ENCODE measurements around the gene NABP2. TPM values are rescaled to one million over a fixed set of nuclear protein-coding genes. Genes with fewer than 3 reads are reported as not detected.
"Not testable (repeated sequence)": the region's sequence is repeated elsewhere in the genome, so short reads cannot be mapped to it uniquely, and the experiment has no call there.

Gene NABP2
- total and polyA plus RNA-seq, 2 experiments from 2014 or later: 29.9 to 40.1 TPM

- no peak overlapping the region for H3K4me3 ChIP-seq
- H2AFZ ChIP-seq: no peak overlapping the region
- TF ChIP-seq EZH2 (IDR thresholded peaks at IDR 0.05; ENCODE audit: insufficient read depth, poor library complexity, severe bottlenecking) (no peak), EZH2phosphoT487 (IDR thresholded peaks at IDR 0.05; ENCODE audit: insufficient read depth, low read depth) (no peak)
- H3K36me3 ChIP-seq (ENCODE audit: low read depth): no peaks in the 10 kb centered on the region
- DNase-seq: no peak
- H3F3A ChIP-seq (ENCODE audit: insufficient read depth): peaks cover 21% of the 10 kb centered on the region
- H3K27me3 ChIP-seq (replicated peaks; ENCODE audit: insufficient read depth): no peaks in the 10 kb centered on the region
- H3K9me2 ChIP-seq (ENCODE audit: insufficient read depth): no peaks in the 10 kb centered on the region
- no peak overlapping the region for H3K9ac ChIP-seq
- peaks cover 17% of the 10 kb centered on the region for H3K79me2 ChIP-seq (ENCODE audit: insufficient read depth)
- H3K4me2 ChIP-seq (ENCODE audit: unreplicated experiment): no peak overlapping the region
- no peaks in the 10 kb centered on the region for H3K9me3 ChIP-seq (ENCODE audit: low read depth)
- in situ Hi-C loops (cut with MboI): no loop called here
- no peak overlapping the region for H3K27ac ChIP-seq
- H3K4me1 ChIP-seq (ENCODE audit: insufficient read depth): peaks cover 10% of the 10 kb centered on the region
- H4K20me1 ChIP-seq (ENCODE audit: insufficient read depth): no peaks in the 10 kb centered on the region
Observed at GRCh38 chr12:56192582-56192981, 31.6 kb upstream of the NABP2 start.

GRCh38 chr12:56193025-56193578, 31.0 kb upstream of the NABP2 start:
- DNase-seq: peak; percentile 90
- H3K27me3 ChIP-seq (replicated peaks; ENCODE audit: insufficient read depth): no peaks in the 10 kb centered on the region
- in situ Hi-C loops (cut with MboI): no loop called here
- H3K27ac ChIP-seq: no peak overlapping the region
- peaks cover 4% of the 10 kb centered on the region; the same call in 1 of the 2 replicates for H3K4me1 ChIP-seq (ENCODE audit: insufficient read depth)
- H2AFZ ChIP-seq: peak overlapping the region; percentile 91
- H3K9ac ChIP-seq: no peak overlapping the region
- TF ChIP-seq EZH2 (IDR thresholded peaks at IDR 0.05; ENCODE audit: insufficient read depth, poor library complexity, severe bottlenecking): no peak
- no peak for TF ChIP-seq EZH2phosphoT487 (IDR thresholded peaks at IDR 0.05; ENCODE audit: insufficient read depth, low read depth)
- no peak overlapping the region for H3K4me3 ChIP-seq
- no peaks in the 10 kb centered on the region for H3K36me3 ChIP-seq (ENCODE audit: low read depth)
- peaks cover 25% of the 10 kb centered on the region for H3F3A ChIP-seq (ENCODE audit: insufficient read depth)
- H3K79me2 ChIP-seq (ENCODE audit: insufficient read depth): peaks cover 12% of the 10 kb centered on the region
- WGBS, 2 experiments (ENCODE audit: low coverage in 1 of 2, low lambda C conversion rate in 2 of 2, missing lambda C conversion rate in 2 of 2): 0% methylated on average over 1 of the region's 1 CpG
- no peaks in the 10 kb centered on the region for H3K9me2 ChIP-seq (ENCODE audit: insufficient read depth)
- no peak overlapping the region for H3K4me2 ChIP-seq (ENCODE audit: unreplicated experiment)
- H4K20me1 ChIP-seq (ENCODE audit: insufficient read depth): no peaks in the 10 kb centered on the region
- no peaks in the 10 kb centered on the region for H3K9me3 ChIP-seq (ENCODE audit: low read depth)

- in situ Hi-C loops (cut with MboI): not testable (repeated sequence)
- peak overlapping the region; percentile 0 for H3K4me2 ChIP-seq (ENCODE audit: unreplicated experiment)
Observed at GRCh38 chr12:56196818-56197550, 27.2 kb upstream of the NABP2 start.

GRCh38 chr12:56197921-56198635, 26.1 kb upstream of the NABP2 start:
- peaks cover 47% of the 10 kb centered on the region for H3F3A ChIP-seq (ENCODE audit: insufficient read depth)
- no peaks in the 10 kb centered on the region for H4K20me1 ChIP-seq (ENCODE audit: insufficient read depth)
- no peaks in the 10 kb centered on the region for H3K36me3 ChIP-seq (ENCODE audit: low read depth)
- H3K27me3 ChIP-seq (replicated peaks; ENCODE audit: insufficient read depth): no peaks in the 10 kb centered on the region
- no peak overlapping the region for H3K4me2 ChIP-seq (ENCODE audit: unreplicated experiment)
- H3K9ac ChIP-seq: no peak overlapping the region
- no peak overlapping the region for H3K27ac ChIP-seq
- H3K9me2 ChIP-seq (ENCODE audit: insufficient read depth): no peaks in the 10 kb centered on the region
- no peak overlapping the region for H3K4me3 ChIP-seq
- H2AFZ ChIP-seq: no peak overlapping the region
- in situ Hi-C loops (cut with MboI): no loop called here
- WGBS, 2 experiments (ENCODE audit: low coverage in 1 of 2, low lambda C conversion rate in 2 of 2, missing lambda C conversion rate in 2 of 2): 93 to 94% methylated on average over 9 of the region's 9 CpGs
- H3K9me3 ChIP-seq (ENCODE audit: low read depth): no peaks in the 10 kb centered on the region
- TF ChIP-seq EZH2 (IDR thresholded peaks at IDR 0.05; ENCODE audit: insufficient read depth, poor library complexity, severe bottlenecking) (no peak), EZH2phosphoT487 (IDR thresholded peaks at IDR 0.05; ENCODE audit: insufficient read depth, low read depth) (no peak)
- H3K79me2 ChIP-seq (ENCODE audit: insufficient read depth): no peaks in the 10 kb centered on the region
- DNase-seq: no peak
- peaks cover 13% of the 10 kb centered on the region for H3K4me1 ChIP-seq (ENCODE audit: insufficient read depth)

More at GRCh38 chr12:56196818-56197550, 27.2 kb upstream of the NABP2 start:
- H2AFZ ChIP-seq; H3K9ac ChIP-seq; H3K4me3 ChIP-seq; H3K9me3 ChIP-seq (ENCODE audit: low read depth); H4K20me1 ChIP-seq (ENCODE audit: insufficient read depth); H3K36me3 ChIP-seq (ENCODE audit: low read depth); H3K79me2 ChIP-seq (ENCODE audit: insufficient read depth); H3K9me2 ChIP-seq (ENCODE audit: insufficient read depth); H3K27me3 ChIP-seq (replicated peaks; ENCODE audit: insufficient read depth): not testable (repeated sequence)
- H3K4me1 ChIP-seq (ENCODE audit: insufficient read depth): peaks cover 13% of the 10 kb centered on the region
- peaks cover 41% of the 10 kb centered on the region for H3F3A ChIP-seq (ENCODE audit: insufficient read depth)
- DNase-seq: peak; percentile 96
- 29 to 31% methylated on average over 11 of the region's 11 CpGs for WGBS, 2 experiments (ENCODE audit: low coverage in 1 of 2, low lambda C conversion rate in 2 of 2, missing lambda C conversion rate in 2 of 2)
- peak; percentile 42; the same call in 1 of the 2 replicates for TF ChIP-seq EZH2phosphoT487 (IDR thresholded peaks at IDR 0.05; ENCODE audit: insufficient read depth, low read depth)
- peak overlapping the region; percentile 61 for H3K27ac ChIP-seq
